Activated CD8-positive, alpha-beta memory T cell treated with anti-CD3 and anti-CD28 coated beads, Interleukin-2, amount 10 ng/mL, durations not matched to agents 7 days and 5 days (primary cell): ENCODE data around the gene SEC11A. TPM values are rescaled to one million over a fixed set of nuclear protein-coding genes. Genes with fewer than 3 reads are reported as not detected.

Experiments used
- total RNA-seq, 2 experiments: library from RNA; stranded (reverse); gene quantifications; one replicate each; pipeline ENCODE4 v1.2.3, GENCODE V29; 2021

Gene SEC11A
- total RNA-seq, 2 experiments from 2014 or later, result 96.6 to 122 TPM

Other genes starting within 250 kb of the SEC11A start
- gene ZSCAN2, start 115.1 kb downstream of the SEC11A start, total RNA-seq, result 10 to 100 TPM in 1 of 2 experiments, 1 to 10 TPM in 1; 8.6 to 12.9 TPM
- gene WDR73, start 61.9 kb downstream of the SEC11A start, total RNA-seq, result 10 to 100 TPM; 18.4 to 19.9 TPM
- 1 to 10 TPM; 1.5 to 1.8 TPM for gene NMB, start 57.9 kb downstream of the SEC11A start, total RNA-seq
- gene ZNF592, start 32.5 kb upstream of the SEC11A start, total RNA-seq, result 10 to 100 TPM; 32.9 to 39.7 TPM
- under 1 TPM; 0.23 to 0.35 TPM for gene ALPK3, start 101.2 kb upstream of the SEC11A start, total RNA-seq
- gene SLC28A1, start 168.5 kb upstream of the SEC11A start, total RNA-seq, result not detected